Immature natural killer cell (primary cell): ENCODE measurements around the gene VPS26B. TPM values are rescaled to one million over a fixed set of nuclear protein-coding genes. Genes with fewer than 3 reads are reported as not detected.

ENCODE experiments used
- DNase-seq, 3 donors: peaks; one replicate each; pipeline ENCODE4 v3.0.0; 2022; ENCODE audit warnings: mixed read lengths in 1 of 3
- H3K27ac Mint-ChIP-seq, 6 donors: one replicate each; pipeline ENCODE4 v1.8.0; 2020; ENCODE audit warnings: mixed read lengths in 6 of 6, mild to moderate bottlenecking in 5 of 6, inconsistent platforms in 4 of 6, moderate library complexity in 3 of 6
- H3K27me3 Mint-ChIP-seq, 3 donors: one replicate each; pipeline ENCODE4 v1.8.0; 2020 to 2021; ENCODE audit warnings: low read depth in 3 of 3, mild to moderate bottlenecking in 3 of 3, mixed read lengths in 3 of 3, moderate library complexity in 3 of 3, inconsistent platforms in 1 of 3
- H3K36me3 Mint-ChIP-seq, 3 donors: one replicate each; pipeline ENCODE4 v1.8.0; 2020; ENCODE audit warnings: mixed read lengths in 3 of 3, inconsistent platforms in 2 of 3, mild to moderate bottlenecking in 2 of 3
- H3K4me1 Mint-ChIP-seq, 2 donors: one replicate each; pipeline ENCODE4 v1.8.0; 2020; ENCODE audit warnings: inconsistent platforms in 2 of 2, mild to moderate bottlenecking in 2 of 2, mixed read lengths in 2 of 2, moderate library complexity in 1 of 2
- H3K4me3 Mint-ChIP-seq, 5 donors: one replicate each; pipeline ENCODE4 v1.8.0; 2020; ENCODE audit warnings: mild to moderate bottlenecking in 5 of 5, mixed read lengths in 5 of 5, inconsistent platforms in 3 of 5, moderate library complexity in 3 of 5
- H3K9me3 Mint-ChIP-seq, 6 donors: one replicate each; pipeline ENCODE4 v1.8.0; 2020; ENCODE audit warnings: mild to moderate bottlenecking in 6 of 6, mixed read lengths in 6 of 6, inconsistent platforms in 4 of 6, moderate library complexity in 3 of 6
- polyA plus RNA-seq, 3 donors: library from polyadenylated mRNA; unstranded; fragments of 300-500 nt; fragmentation: Illumina TruSeq; gene quantifications; one replicate each; pipeline ENCODE4 v1.2.3, GENCODE V29; 2021

The VPS26B gene
- polyA plus RNA-seq, 3 donors from 2014 or later, result 76.2 to 110 (median 78.1) TPM

- Mint-ChIP-seq H3K36me3 (peaks cover 30 to 62% (median 48%) of the 10 kb centered on the region in 3 donors), H3K27ac (peak overlapping the region in 1 of 6 donors; percentile 56), H3K27me3 (peaks cover 0 to 5% (median 4%) of the 10 kb centered on the region in 3 donors)
Observed at GRCh38 chr11:134238956-134239355, 14.5 kb downstream of the VPS26B start.

GRCh38 chr11:134240592-134240991 lies 16.1 kb downstream of the VPS26B start:
- H3K36me3 Mint-ChIP-seq, result peaks cover 37 to 66% (median 51%) of the 10 kb centered on the region in 3 donors
- H3K9me3 Mint-ChIP-seq, result no peaks in the 10 kb centered on the region
- H3K4me3 Mint-ChIP-seq, result no peak overlapping the region
- H3K27me3 Mint-ChIP-seq, result peaks cover 0 to 5% (median 4%) of the 10 kb centered on the region in 3 donors
- peaks cover 4 to 5% of the 10 kb centered on the region in 2 donors for H3K4me1 Mint-ChIP-seq
- no peak for DNase-seq
- no peak overlapping the region for H3K27ac Mint-ChIP-seq

More at GRCh38 chr11:134238956-134239355, 14.5 kb downstream of the VPS26B start:
- no peak overlapping the region for H3K4me3 Mint-ChIP-seq
- no peaks in the 10 kb centered on the region for H3K9me3 Mint-ChIP-seq
- no peak for DNase-seq
- H3K4me1 Mint-ChIP-seq, result peaks cover 5 to 16% of the 10 kb centered on the region in 2 donors

- DNase-seq, result no peak
- H3K36me3 Mint-ChIP-seq, result peaks cover 32 to 62% (median 48%) of the 10 kb centered on the region in 3 donors
- H3K4me3 Mint-ChIP-seq, result no peak overlapping the region
- peaks cover 4 to 5% of the 10 kb centered on the region in 2 donors for H3K4me1 Mint-ChIP-seq
- H3K27ac Mint-ChIP-seq, result no peak overlapping the region
- peaks cover 0 to 5% (median 2%) of the 10 kb centered on the region in 3 donors for H3K27me3 Mint-ChIP-seq
- no peaks in the 10 kb centered on the region for H3K9me3 Mint-ChIP-seq
Observed at GRCh38 chr11:134242376-134242775, 17.9 kb downstream of the VPS26B start.

GRCh38 chr11:134243913-134244312 lies 19.4 kb downstream of the VPS26B start:
- Mint-ChIP-seq H3K4me3 (no peak overlapping the region), H3K9me3 (no peaks in the 10 kb centered on the region), H3K27ac (peak overlapping the region in 1 of 6 donors; percentile 68), H3K27me3 (peaks cover 0 to 2% (median 0%) of the 10 kb centered on the region in 3 donors), H3K4me1 (peaks cover 0 to 4% of the 10 kb centered on the region in 2 donors), H3K36me3 (peaks cover 24 to 68% (median 50%) of the 10 kb centered on the region in 3 donors)
- DNase-seq, result no peak

GRCh38 chr11:134244593-134244992 lies 20.1 kb downstream of the VPS26B start:
- Mint-ChIP-seq H3K27ac (peak overlapping the region in 1 of 6 donors; percentile 53), H3K9me3 (no peaks in the 10 kb centered on the region), H3K4me1 (peaks cover 0 to 4% of the 10 kb centered on the region in 2 donors), H3K27me3 (peaks cover 0 to 2% (median 0%) of the 10 kb centered on the region in 3 donors), H3K4me3 (no peak overlapping the region), H3K36me3 (peaks cover 24 to 67% (median 45%) of the 10 kb centered on the region in 3 donors)
- peak in 2 of 3 donors; percentile 31 to 38 for DNase-seq

GRCh38 chr11:134245434-134245833 lies 21.0 kb downstream of the VPS26B start:
- H3K9me3 Mint-ChIP-seq, result no peaks in the 10 kb centered on the region
- H3K36me3 Mint-ChIP-seq, result peaks cover 24 to 60% (median 41%) of the 10 kb centered on the region in 3 donors
- DNase-seq, result no peak
- peaks cover 0 to 4% of the 10 kb centered on the region in 2 donors for H3K4me1 Mint-ChIP-seq
- H3K27me3 Mint-ChIP-seq, result no peaks in the 10 kb centered on the region
- no peak overlapping the region for H3K27ac Mint-ChIP-seq
- no peak overlapping the region for H3K4me3 Mint-ChIP-seq

GRCh38 chr11:134246100-134246499 lies 21.6 kb downstream of the VPS26B start:
- Mint-ChIP-seq H3K27ac (no peak overlapping the region), H3K9me3 (no peaks in the 10 kb centered on the region), H3K36me3 (peaks cover 24 to 56% (median 41%) of the 10 kb centered on the region in 3 donors), H3K27me3 (no peaks in the 10 kb centered on the region), H3K4me3 (no peak overlapping the region), H3K4me1 (peaks cover 0 to 3% of the 10 kb centered on the region in 2 donors)
- no peak for DNase-seq

GRCh38 chr11:134246678-134247077 lies 22.2 kb downstream of the VPS26B start:
- DNase-seq, result no peak
- Mint-ChIP-seq H3K4me3 (no peak overlapping the region), H3K9me3 (no peaks in the 10 kb centered on the region), H3K27me3 (no peaks in the 10 kb centered on the region), H3K27ac (peak overlapping the region in 1 of 6 donors; percentile 16), H3K36me3 (peaks cover 24 to 56% (median 41%) of the 10 kb centered on the region in 3 donors), H3K4me1 (peaks cover 2 to 5% of the 10 kb centered on the region in 2 donors)

GRCh38 chr11:134248910-134249480 lies 24.5 kb downstream of the VPS26B start:
- no peaks in the 10 kb centered on the region for H3K27me3 Mint-ChIP-seq
- H3K4me3 Mint-ChIP-seq, result no peak overlapping the region

GRCh38 chr11:134250246-134250645 lies 25.8 kb downstream of the VPS26B start:
- no peak overlapping the region for H3K27ac Mint-ChIP-seq
- no peak for DNase-seq
- H3K36me3 Mint-ChIP-seq, result peaks cover 8 to 27% (median 18%) of the 10 kb centered on the region in 3 donors
- no peak overlapping the region for H3K4me3 Mint-ChIP-seq
- H3K27me3 Mint-ChIP-seq, result no peaks in the 10 kb centered on the region
- H3K9me3 Mint-ChIP-seq, result no peaks in the 10 kb centered on the region
- H3K4me1 Mint-ChIP-seq, result peaks cover 23 to 33% of the 10 kb centered on the region in 2 donors

More at GRCh38 chr11:134248910-134249480, 24.5 kb downstream of the VPS26B start:
- Mint-ChIP-seq H3K4me1 (peaks cover 21% of the 10 kb centered on the region in 2 donors), H3K27ac (peak overlapping the region in 5 of 6 donors; percentile 22 to 79 (median 73)), H3K36me3 (peaks cover 16 to 37% (median 25%) of the 10 kb centered on the region in 3 donors), H3K9me3 (no peaks in the 10 kb centered on the region)
- DNase-seq, result no peak

- Mint-ChIP-seq H3K36me3 (peaks cover 8 to 27% (median 18%) of the 10 kb centered on the region in 3 donors), H3K27me3 (peaks cover 0 to 1% (median 0%) of the 10 kb centered on the region in 3 donors), H3K27ac (no peak overlapping the region)
Observed at GRCh38 chr11:134250675-134251074, 26.2 kb downstream of the VPS26B start.

GRCh38 chr11:134252346-134253187 lies 28.1 kb downstream of the VPS26B start:
- no peaks in the 10 kb centered on the region for H3K9me3 Mint-ChIP-seq
- H3K36me3 Mint-ChIP-seq, result peaks cover under 1 to 17% (median 8%) of the 10 kb centered on the region in 3 donors
- H3K27ac Mint-ChIP-seq, result peak overlapping the region; percentile 61 to 91 (median 82)
- peaks cover 23 to 43% of the 10 kb centered on the region in 2 donors for H3K4me1 Mint-ChIP-seq
- no peak for DNase-seq
- peak overlapping the region; percentile 90 to 98 (median 96) for H3K4me3 Mint-ChIP-seq
- H3K27me3 Mint-ChIP-seq, result peaks cover 0 to 1% (median 0%) of the 10 kb centered on the region in 3 donors

More at GRCh38 chr11:134250675-134251074, 26.2 kb downstream of the VPS26B start:
- no peak for DNase-seq
- Mint-ChIP-seq H3K4me3 (no peak overlapping the region), H3K4me1 (peaks cover 23 to 38% of the 10 kb centered on the region in 2 donors), H3K9me3 (no peaks in the 10 kb centered on the region)

GRCh38 chr11:134253188-134253993 lies 28.9 kb downstream of the VPS26B start, which contains the start of the genes ACAD8 and THYN1:
ACAD8 (plus strand) TSS chr11:134253568; CDS start chr11:134253601, 33 bp downstream.
THYN1 (minus strand) TSS chr11:134253352; CDS start chr11:134252882, 470 bp downstream.
- peak within 1 kb of the TSS; percentile 90 to 98 (median 96) for H3K4me3 Mint-ChIP-seq
- H3K27ac Mint-ChIP-seq, result peak within 1 kb of the TSS; percentile 61 to 92 (median 85)
- peak; percentile 93 to 94 (median 93) for DNase-seq
- peaks cover 0 to 1% (median 0%) of the 10 kb centered on the region in 3 donors for H3K27me3 Mint-ChIP-seq
- peaks cover 23 to 43% of the 10 kb centered on the region in 2 donors for H3K4me1 Mint-ChIP-seq
- peaks cover under 1 to 13% (median 3%) of the 10 kb centered on the region in 3 donors for H3K36me3 Mint-ChIP-seq
- no peaks in the 10 kb centered on the region for H3K9me3 Mint-ChIP-seq
